Endodermal cell (in vitro differentiated cells): ENCODE measurements around the gene ITGA2B. TPM values are rescaled to one million over a fixed set of nuclear protein-coding genes. Genes with fewer than 3 reads are reported as not detected.
A peak's percentile ranks its signal among the peaks of the same experiment; 100 is the strongest.
"Not testable (repeated sequence)": the region's sequence is repeated elsewhere in the genome, so short reads cannot be mapped to it uniquely, and the experiment has no call there.

ENCODE experiments used
- DNase-seq: peaks from one replicate; pipeline ENCODE4 v3.0.0-alpha.2; 2017
- H3K27ac ChIP-seq: 2 replicates; pipeline ENCODE4 v1.5.1; 2013; ENCODE audit warnings: mild to moderate bottlenecking, low read depth, low read length, moderate library complexity
- H3K27me3 ChIP-seq: 2 replicates; pipeline ENCODE4 v1.6.1; 2013; ENCODE audit warnings: mild to moderate bottlenecking, low read length, moderate library complexity; ENCODE audit not compliant: insufficient read depth, control insufficient read depth, poor library complexity, severe bottlenecking
- H3K36me3 ChIP-seq: 2 replicates; pipeline ENCODE4 v1.7.0; 2013; ENCODE audit warnings: mild to moderate bottlenecking, low read length, moderate library complexity; ENCODE audit not compliant: control insufficient read depth, insufficient read depth
- H3K4me1 ChIP-seq: one replicate; pipeline ENCODE4 v1.7.0; 2013; ENCODE audit warnings: low read length; ENCODE audit not compliant: control insufficient read depth, insufficient read depth
- H3K4me3 ChIP-seq: 2 replicates; pipeline ENCODE4 v1.5.1; 2013; ENCODE audit warnings: mild to moderate bottlenecking, low read length, moderate library complexity
- H3K9ac ChIP-seq: 2 replicates; pipeline ENCODE4 v1.6.1; 2013; ENCODE audit warnings: mild to moderate bottlenecking, low read length, moderate library complexity; ENCODE audit not compliant: poor library complexity, severe bottlenecking; ENCODE audit errors: extremely low read depth
- H3K9me3 ChIP-seq: 2 replicates; pipeline ENCODE4 v1.6.1; 2013; ENCODE audit warnings: mild to moderate bottlenecking, low read length, moderate library complexity; ENCODE audit not compliant: control insufficient read depth
- H3K27ac Mint-ChIP-seq: 2 replicates; pipeline ENCODE4 v1.8.0; 2020; ENCODE audit warnings: mixed read lengths
- H3K27me3 Mint-ChIP-seq: 2 replicates; pipeline ENCODE4 v1.8.0; 2021; ENCODE audit warnings: mild to moderate bottlenecking, mixed read lengths; ENCODE audit not compliant: insufficient read depth
- H3K36me3 Mint-ChIP-seq: 2 replicates; pipeline ENCODE4 v1.8.0; 2020; ENCODE audit warnings: low read depth, mixed read lengths
- H3K4me1 Mint-ChIP-seq: 2 replicates; pipeline ENCODE4 v1.8.0; 2020; ENCODE audit warnings: mixed read lengths
- H3K4me3 Mint-ChIP-seq: 2 replicates; pipeline ENCODE4 v1.8.0; 2020; ENCODE audit warnings: mild to moderate bottlenecking, moderate library complexity, mixed read lengths
- H3K9me3 Mint-ChIP-seq: 2 replicates; pipeline ENCODE4 v1.8.0; 2020; ENCODE audit warnings: mild to moderate bottlenecking, mixed read lengths
- CTCF ChIP-seq: fragments of 200-600 bp; sonication (generic); conservative IDR thresholded peaks from 2 replicates; pipeline ENCODE4 v1.5.0; 2021; ENCODE audit warnings: antibody characterized with exemption, mild to moderate bottlenecking
- WGBS, 2 experiments: methylation state at CpG; one replicate each; pipeline versions ENCODE4 v1.1.5 to v1.1.7; 2013; ENCODE audit warnings: missing lambda C conversion rate in 2 of 2, mixed read lengths in 1 of 2; ENCODE audit not compliant: insufficient coverage in 1 of 2, insufficient read length in 1 of 2; 5-methylcytosine and 5-hydroxymethylcytosine counted together
- total RNA-seq, 2 donors: library from RNA; stranded (reverse); fragmentation: NEBNext Ultra II Directional in 1 of 2; extraction: Animal tissue kit (Norgen Biotek cat#: 25700) in 1 of 2; gene quantifications; 2 replicates in 1 of 2; 3 replicates in 1 of 2; pipeline ENCODE4 v1.2.1, GENCODE V29; 2021

The ITGA2B gene
- total RNA-seq, 2 donors from 2014 or later: 5.2 to 8.5 TPM

- TF ChIP-seq CTCF: no peak
- Histone ChIP-seq H3K9me3 (peaks cover 5% of the 10 kb centered on the region), H3K36me3 (no peaks in the 10 kb centered on the region), H3K27me3 (no peaks in the 10 kb centered on the region), H3K4me1 (peaks cover 5% of the 10 kb centered on the region), H3K27ac (no peak overlapping the region), H3K4me3 (no peak overlapping the region), H3K9ac (no peak overlapping the region)
- Mint-ChIP-seq H3K4me1 (peaks cover 8% of the 10 kb centered on the region), H3K4me3 (no peak overlapping the region), H3K27ac (no peak overlapping the region), H3K27me3 (peaks cover 18% of the 10 kb centered on the region), H3K9me3 (peaks cover 11% of the 10 kb centered on the region), H3K36me3 (no peaks in the 10 kb centered on the region)
- 92 to 100% methylated on average over 4 to 10 of the region's 10 CpGs for WGBS, 2 experiments
- DNase-seq: peak; percentile 62
Observed at GRCh38 chr17:44372036-44372435, 17.4 kb downstream of the ITGA2B start.

- H3K4me3 ChIP-seq, H3K27me3 ChIP-seq, H3K36me3 ChIP-seq, H3K9me3 ChIP-seq, H3K36me3 Mint-ChIP-seq, H3K9ac ChIP-seq, H3K4me3 Mint-ChIP-seq, H3K4me1 ChIP-seq, H3K4me1 Mint-ChIP-seq: not testable (repeated sequence)
- 81 to 82% methylated on average over 3 to 17 of the region's 17 CpGs for WGBS, 2 experiments
- H3K27ac Mint-ChIP-seq: peak overlapping the region; percentile 31
- H3K27ac ChIP-seq: peak overlapping the region; percentile 68
- peak; percentile 80 for DNase-seq
- H3K9me3 Mint-ChIP-seq: peaks cover 11% of the 10 kb centered on the region
- H3K27me3 Mint-ChIP-seq: peaks cover 41% of the 10 kb centered on the region
Observed at GRCh38 chr17:44369414-44370023, 19.9 kb downstream of the ITGA2B start.

GRCh38 chr17:44368391-44369243 lies 20.8 kb downstream of the ITGA2B start:
- peaks cover 48% of the 10 kb centered on the region for H3K27me3 Mint-ChIP-seq

GRCh38 chr17:44367231-44367979 lies 22.0 kb downstream of the ITGA2B start:
- 94 to 98% methylated on average over 6 to 7 of the region's 7 CpGs for WGBS, 2 experiments
- no peak for TF ChIP-seq CTCF
- no peak overlapping the region for H3K9ac ChIP-seq
- H3K27me3 Mint-ChIP-seq: peaks cover 45% of the 10 kb centered on the region
- peaks cover 6% of the 10 kb centered on the region for H3K4me1 ChIP-seq
- peaks cover 5% of the 10 kb centered on the region for H3K9me3 ChIP-seq
- H3K27ac ChIP-seq: no peak overlapping the region
- peaks cover 11% of the 10 kb centered on the region for H3K9me3 Mint-ChIP-seq
- peaks cover 5% of the 10 kb centered on the region for H3K27me3 ChIP-seq
- no peak for DNase-seq
- H3K27ac Mint-ChIP-seq: no peak overlapping the region
- no peak overlapping the region for H3K4me3 Mint-ChIP-seq
- no peaks in the 10 kb centered on the region for H3K36me3 Mint-ChIP-seq
- H3K36me3 ChIP-seq: no peaks in the 10 kb centered on the region
- peaks cover 2% of the 10 kb centered on the region for H3K4me1 Mint-ChIP-seq
- H3K4me3 ChIP-seq: no peak overlapping the region

More at GRCh38 chr17:44368391-44369243, 20.8 kb downstream of the ITGA2B start:
- H3K27ac ChIP-seq, H3K36me3 ChIP-seq, H3K9me3 ChIP-seq, H3K36me3 Mint-ChIP-seq, H3K27me3 ChIP-seq, H3K4me1 ChIP-seq, H3K9ac ChIP-seq, H3K4me3 ChIP-seq, H3K4me3 Mint-ChIP-seq, H3K4me1 Mint-ChIP-seq, DNase-seq, H3K27ac Mint-ChIP-seq: not testable (repeated sequence)
- peaks cover 11% of the 10 kb centered on the region for H3K9me3 Mint-ChIP-seq
- 93 to 95% methylated on average over 21 to 42 of the region's 42 CpGs for WGBS, 2 experiments

GRCh38 chr17:44365051-44365450 lies 24.4 kb downstream of the ITGA2B start:
- not testable (repeated sequence) for H3K27ac ChIP-seq, H3K9ac ChIP-seq, H3K27me3 ChIP-seq, H3K27ac Mint-ChIP-seq, H3K36me3 Mint-ChIP-seq, H3K36me3 ChIP-seq, H3K9me3 ChIP-seq, DNase-seq, H3K4me3 ChIP-seq
- 91 to 93% methylated on average over 4 to 5 of the region's 5 CpGs for WGBS, 2 experiments
- peaks cover 39% of the 10 kb centered on the region for H3K27me3 Mint-ChIP-seq
- H3K4me1 Mint-ChIP-seq: peaks cover 16% of the 10 kb centered on the region
- H3K9me3 Mint-ChIP-seq: peaks cover 11% of the 10 kb centered on the region
- H3K4me3 Mint-ChIP-seq: peak overlapping the region; percentile 73
- H3K4me1 ChIP-seq: peaks cover 20% of the 10 kb centered on the region
